Measurements from ENCODE around the gene ALDH3A1. TPM values are rescaled to one million over a fixed set of nuclear protein-coding genes. Genes with fewer than 3 reads are reported as not detected.
A peak's percentile ranks its signal among the peaks of the same experiment; 100 is the strongest.

The ALDH3A1 gene
- total and polyA plus RNA-seq, 2 experiments from 2014 or later: 0.17 to 0.21 TPM

DNA sequence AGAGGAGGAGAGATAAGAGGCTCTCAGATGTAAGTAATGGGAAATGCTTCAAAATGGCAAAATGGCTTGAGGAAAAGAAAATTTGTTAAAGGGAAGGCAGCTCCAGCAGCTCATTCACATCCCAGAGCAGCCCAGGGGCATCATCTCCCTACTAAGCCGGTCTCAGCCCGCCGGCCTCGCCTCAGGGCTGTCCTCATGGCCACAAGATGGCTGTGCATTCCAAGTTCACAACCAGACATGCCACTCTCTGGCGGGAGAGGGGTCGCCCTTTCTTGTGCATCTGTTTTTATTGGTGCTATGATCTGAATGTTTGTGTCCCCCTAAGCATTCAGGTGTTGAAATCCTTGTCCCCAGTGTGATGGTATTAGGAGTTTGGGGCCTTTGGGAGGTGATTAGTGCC, 18.2 kb downstream of the ALDH3A1 start:
- H3K79me2 ChIP-seq (replicated peaks; ENCODE audit: insufficient read depth): no peaks in the 10 kb centered on the region
- H3K27me3 ChIP-seq (ENCODE audit: insufficient read depth): no peaks in the 10 kb centered on the region
- no peaks in the 10 kb centered on the region for H3K9me3 Mint-ChIP-seq
- no peaks in the 10 kb centered on the region; the same call in 2 of the 3 replicates for H3K4me1 Mint-ChIP-seq
- no peaks in the 10 kb centered on the region for H3K9me2 ChIP-seq (ENCODE audit: insufficient read depth)
- no peaks in the 10 kb centered on the region; the same call in 2 of the 3 replicates for H3K36me3 Mint-ChIP-seq (ENCODE audit: low read depth)
- DNase-seq (ENCODE audit: low spot score): no peak
- H3F3A ChIP-seq (replicated peaks; ENCODE audit: low read depth): no peaks in the 10 kb centered on the region
- no peaks in the 10 kb centered on the region for H3K36me3 ChIP-seq (ENCODE audit: insufficient read depth)
- no peak for ATAC-seq
- H3K27ac Mint-ChIP-seq: no peak overlapping the region
- H3K27ac ChIP-seq (ENCODE audit: low read depth): no peak overlapping the region
- no peaks in the 10 kb centered on the region for H3K27me3 Mint-ChIP-seq (ENCODE audit: insufficient read depth, low read depth, poor library complexity)
- no peak overlapping the region for H3K4me3 ChIP-seq
- H3K4me3 Mint-ChIP-seq: no peak overlapping the region
- H3K4me1 ChIP-seq (ENCODE audit: insufficient read depth): no peaks in the 10 kb centered on the region
- no peaks in the 10 kb centered on the region for H4K20me1 ChIP-seq (replicated peaks; ENCODE audit: insufficient read depth)
- TF ChIP-seq, protein P1, sequence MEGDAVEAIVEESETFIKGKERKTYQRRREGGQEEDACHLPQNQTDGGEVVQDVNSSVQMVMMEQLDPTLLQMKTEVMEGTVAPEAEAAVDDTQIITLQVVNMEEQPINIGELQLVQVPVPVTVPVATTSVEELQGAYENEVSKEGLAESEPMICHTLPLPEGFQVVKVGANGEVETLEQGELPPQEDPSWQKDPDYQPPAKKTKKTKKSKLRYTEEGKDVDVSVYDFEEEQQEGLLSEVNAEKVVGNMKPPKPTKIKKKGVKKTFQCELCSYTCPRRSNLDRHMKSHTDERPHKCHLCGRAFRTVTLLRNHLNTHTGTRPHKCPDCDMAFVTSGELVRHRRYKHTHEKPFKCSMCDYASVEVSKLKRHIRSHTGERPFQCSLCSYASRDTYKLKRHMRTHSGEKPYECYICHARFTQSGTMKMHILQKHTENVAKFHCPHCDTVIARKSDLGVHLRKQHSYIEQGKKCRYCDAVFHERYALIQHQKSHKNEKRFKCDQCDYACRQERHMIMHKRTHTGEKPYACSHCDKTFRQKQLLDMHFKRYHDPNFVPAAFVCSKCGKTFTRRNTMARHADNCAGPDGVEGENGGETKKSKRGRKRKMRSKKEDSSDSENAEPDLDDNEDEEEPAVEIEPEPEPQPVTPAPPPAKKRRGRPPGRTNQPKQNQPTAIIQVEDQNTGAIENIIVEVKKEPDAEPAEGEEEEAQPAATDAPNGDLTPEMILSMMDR (conservative IDR thresholded peaks at IDR 0.05; ENCODE audit: low read depth in 2 of 2): no peak
- H2AFZ ChIP-seq: peak overlapping the region; percentile 28; the same call in 1 of the 2 replicates
- H3K4me2 ChIP-seq: no peak overlapping the region

DNA sequence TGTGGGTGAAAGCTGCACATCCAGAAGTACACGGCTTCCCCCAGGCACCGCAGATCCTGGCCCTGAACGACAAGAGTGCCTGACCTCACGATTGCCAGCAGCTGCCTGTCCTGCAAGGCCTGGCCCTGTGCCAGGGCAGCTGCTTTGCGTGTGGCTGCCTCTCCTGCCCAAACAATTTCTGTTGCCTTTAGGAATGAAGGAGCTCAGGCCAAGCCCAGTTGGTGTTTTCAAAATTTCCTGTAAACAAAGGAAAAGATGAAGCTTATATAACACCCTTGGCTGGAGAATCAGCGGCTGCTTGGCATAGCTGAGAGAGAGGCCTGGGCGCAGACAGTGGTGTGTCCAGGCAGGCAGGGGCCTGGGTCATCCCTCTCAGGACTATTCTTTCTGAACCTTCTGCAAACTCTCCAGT, 20.0 kb downstream of the ALDH3A1 start:
- Histone ChIP-seq H3K27me3 (ENCODE audit: insufficient read depth) (no peaks in the 10 kb centered on the region), H3K4me2 (no peak overlapping the region), H3K4me1 (ENCODE audit: insufficient read depth) (no peaks in the 10 kb centered on the region), H3K4me3 (no peak overlapping the region), H3K79me2 (replicated peaks; ENCODE audit: insufficient read depth) (no peaks in the 10 kb centered on the region), H3K27ac (ENCODE audit: low read depth) (no peak overlapping the region), H3F3A (replicated peaks; ENCODE audit: low read depth) (no peaks in the 10 kb centered on the region), H2AFZ (no peak overlapping the region), H4K20me1 (replicated peaks; ENCODE audit: insufficient read depth) (no peaks in the 10 kb centered on the region), H3K36me3 (ENCODE audit: insufficient read depth) (no peaks in the 10 kb centered on the region), H3K9me2 (ENCODE audit: insufficient read depth) (no peaks in the 10 kb centered on the region)
- TF ChIP-seq ZNF331 (CRISPR knock-in tag; IDR thresholded peaks at IDR 0.05; ENCODE audit: low read depth): no peak
- no peak for TF ChIP-seq CREB1 (CRISPR knock-in tag; IDR thresholded peaks at IDR 0.05; ENCODE audit: low read depth)
- TF ChIP-seq, protein P2, sequence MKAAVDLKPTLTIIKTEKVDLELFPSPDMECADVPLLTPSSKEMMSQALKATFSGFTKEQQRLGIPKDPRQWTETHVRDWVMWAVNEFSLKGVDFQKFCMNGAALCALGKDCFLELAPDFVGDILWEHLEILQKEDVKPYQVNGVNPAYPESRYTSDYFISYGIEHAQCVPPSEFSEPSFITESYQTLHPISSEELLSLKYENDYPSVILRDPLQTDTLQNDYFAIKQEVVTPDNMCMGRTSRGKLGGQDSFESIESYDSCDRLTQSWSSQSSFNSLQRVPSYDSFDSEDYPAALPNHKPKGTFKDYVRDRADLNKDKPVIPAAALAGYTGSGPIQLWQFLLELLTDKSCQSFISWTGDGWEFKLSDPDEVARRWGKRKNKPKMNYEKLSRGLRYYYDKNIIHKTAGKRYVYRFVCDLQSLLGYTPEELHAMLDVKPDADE (IDR thresholded peaks at IDR 0.05): no peak
- no peak for TF ChIP-seq POLR2AphosphoS5 (IDR thresholded peaks at IDR 0.05; ENCODE audit: low read depth)
- no peak for TF ChIP-seq STAT1 (IDR thresholded peaks at IDR 0.05; ENCODE audit: unreplicated experiment)
- no peak for TF ChIP-seq EZH2phosphoT487 (IDR thresholded peaks at IDR 0.05; ENCODE audit: unreplicated experiment)
- TF ChIP-seq, protein P3, sequence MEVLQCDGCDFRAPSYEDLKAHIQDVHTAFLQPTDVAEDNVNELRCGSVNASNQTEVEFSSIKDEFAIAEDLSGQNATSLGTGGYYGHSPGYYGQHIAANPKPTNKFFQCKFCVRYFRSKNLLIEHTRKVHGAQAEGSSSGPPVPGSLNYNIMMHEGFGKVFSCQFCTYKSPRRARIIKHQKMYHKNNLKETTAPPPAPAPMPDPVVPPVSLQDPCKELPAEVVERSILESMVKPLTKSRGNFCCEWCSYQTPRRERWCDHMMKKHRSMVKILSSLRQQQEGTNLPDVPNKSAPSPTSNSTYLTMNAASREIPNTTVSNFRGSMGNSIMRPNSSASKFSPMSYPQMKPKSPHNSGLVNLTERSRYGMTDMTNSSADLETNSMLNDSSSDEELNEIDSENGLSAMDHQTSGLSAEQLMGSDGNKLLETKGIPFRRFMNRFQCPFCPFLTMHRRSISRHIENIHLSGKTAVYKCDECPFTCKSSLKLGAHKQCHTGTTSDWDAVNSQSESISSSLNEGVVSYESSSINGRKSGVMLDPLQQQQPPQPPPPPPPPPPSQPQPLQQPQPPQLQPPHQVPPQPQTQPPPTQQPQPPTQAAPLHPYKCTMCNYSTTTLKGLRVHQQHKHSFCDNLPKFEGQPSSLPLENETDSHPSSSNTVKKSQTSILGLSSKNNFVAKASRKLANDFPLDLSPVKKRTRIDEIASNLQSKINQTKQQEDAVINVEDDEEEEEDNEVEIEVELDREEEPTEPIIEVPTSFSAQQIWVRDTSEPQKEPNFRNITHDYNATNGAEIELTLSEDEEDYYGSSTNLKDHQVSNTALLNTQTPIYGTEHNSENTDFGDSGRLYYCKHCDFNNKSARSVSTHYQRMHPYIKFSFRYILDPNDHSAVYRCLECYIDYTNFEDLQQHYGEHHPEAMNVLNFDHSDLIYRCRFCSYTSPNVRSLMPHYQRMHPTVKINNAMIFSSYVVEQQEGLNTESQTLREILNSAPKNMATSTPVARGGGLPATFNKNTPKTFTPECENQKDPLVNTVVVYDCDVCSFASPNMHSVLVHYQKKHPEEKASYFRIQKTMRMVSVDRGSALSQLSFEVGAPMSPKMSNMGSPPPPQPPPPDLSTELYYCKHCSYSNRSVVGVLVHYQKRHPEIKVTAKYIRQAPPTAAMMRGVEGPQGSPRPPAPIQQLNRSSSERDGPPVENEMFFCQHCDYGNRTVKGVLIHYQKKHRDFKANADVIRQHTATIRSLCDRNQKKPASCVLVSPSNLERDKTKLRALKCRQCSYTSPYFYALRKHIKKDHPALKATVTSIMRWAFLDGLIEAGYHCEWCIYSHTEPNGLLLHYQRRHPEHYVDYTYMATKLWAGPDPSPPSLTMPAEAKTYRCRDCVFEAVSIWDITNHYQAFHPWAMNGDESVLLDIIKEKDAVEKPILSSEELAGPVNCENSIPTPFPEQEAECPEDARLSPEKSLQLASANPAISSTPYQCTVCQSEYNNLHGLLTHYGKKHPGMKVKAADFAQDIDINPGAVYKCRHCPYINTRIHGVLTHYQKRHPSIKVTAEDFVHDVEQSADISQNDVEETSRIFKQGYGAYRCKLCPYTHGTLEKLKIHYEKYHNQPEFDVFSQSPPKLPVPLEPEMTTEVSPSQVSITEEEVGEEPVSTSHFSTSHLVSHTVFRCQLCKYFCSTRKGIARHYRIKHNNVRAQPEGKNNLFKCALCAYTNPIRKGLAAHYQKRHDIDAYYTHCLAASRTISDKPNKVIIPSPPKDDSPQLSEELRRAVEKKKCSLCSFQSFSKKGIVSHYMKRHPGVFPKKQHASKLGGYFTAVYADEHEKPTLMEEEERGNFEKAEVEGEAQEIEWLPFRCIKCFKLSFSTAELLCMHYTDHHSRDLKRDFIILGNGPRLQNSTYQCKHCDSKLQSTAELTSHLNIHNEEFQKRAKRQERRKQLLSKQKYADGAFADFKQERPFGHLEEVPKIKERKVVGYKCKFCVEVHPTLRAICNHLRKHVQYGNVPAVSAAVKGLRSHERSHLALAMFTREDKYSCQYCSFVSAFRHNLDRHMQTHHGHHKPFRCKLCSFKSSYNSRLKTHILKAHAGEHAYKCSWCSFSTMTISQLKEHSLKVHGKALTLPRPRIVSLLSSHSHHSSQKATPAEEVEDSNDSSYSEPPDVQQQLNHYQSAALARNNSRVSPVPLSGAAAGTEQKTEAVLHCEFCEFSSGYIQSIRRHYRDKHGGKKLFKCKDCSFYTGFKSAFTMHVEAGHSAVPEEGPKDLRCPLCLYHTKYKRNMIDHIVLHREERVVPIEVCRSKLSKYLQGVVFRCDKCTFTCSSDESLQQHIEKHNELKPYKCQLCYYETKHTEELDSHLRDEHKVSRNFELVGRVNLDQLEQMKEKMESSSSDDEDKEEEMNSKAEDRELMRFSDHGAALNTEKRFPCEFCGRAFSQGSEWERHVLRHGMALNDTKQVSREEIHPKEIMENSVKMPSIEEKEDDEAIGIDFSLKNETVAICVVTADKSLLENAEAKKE (CRISPR knock-in tag; IDR thresholded peaks at IDR 0.05): no peak
- DNase-seq (ENCODE audit: low spot score) (no peak), ATAC-seq (no peak)
- Mint-ChIP-seq H3K9me3 (no peaks in the 10 kb centered on the region), H3K27ac (no peak overlapping the region), H3K4me3 (no peak overlapping the region), H3K36me3 (ENCODE audit: low read depth) (no peaks in the 10 kb centered on the region; the same call in 2 of the 3 replicates), H3K27me3 (ENCODE audit: insufficient read depth, low read depth, poor library complexity) (no peaks in the 10 kb centered on the region), H3K4me1 (no peaks in the 10 kb centered on the region; the same call in 2 of the 3 replicates)
